Uterus (tissue), 2 donors: ENCODE results near the gene CTSF.

Experiments used
- POLR2A ChIP-seq, 2 donors: fragments of 450-650 bp; IDR thresholded peaks; one replicate each; pipeline ENCODE4 v1.6.1; 2016; ENCODE audit warnings: antibody characterized with exemption in 2 of 2, mild to moderate bottlenecking in 1 of 2, moderate library complexity in 1 of 2
- TF ChIP-seq, protein P1 (sequence below), 4 experiments: fragments of 200-600 bp in 2 of 4; fragments of 450-650 bp in 2 of 4; sonication (generic) in 2 of 4; IDR thresholded peaks; one replicate each; pipeline ENCODE4 v1.5.1; 2016 to 2019; ENCODE audit warnings: antibody characterized with exemption in 4 of 4, mild to moderate bottlenecking in 2 of 4, moderate library complexity in 1 of 4

DNA sequence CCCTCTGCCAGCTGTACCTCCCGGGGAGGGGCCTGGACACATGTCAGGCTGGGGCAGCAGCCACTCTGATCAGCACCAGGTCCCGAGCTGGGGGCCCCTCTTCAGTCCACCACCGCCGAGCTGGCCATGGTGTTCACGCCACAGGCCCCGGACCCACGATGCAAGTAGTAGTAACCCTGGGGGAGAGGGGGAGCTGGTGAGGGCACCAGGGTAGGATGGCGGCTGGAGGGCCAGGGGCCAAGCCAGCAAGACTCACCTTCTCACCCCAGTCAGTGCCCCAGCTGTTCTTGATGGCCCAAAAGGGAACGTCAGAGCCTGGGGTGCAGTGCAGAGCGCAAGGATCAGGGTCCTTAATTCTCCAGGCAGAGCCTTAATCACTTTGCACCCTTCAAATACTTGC, 4.6 kb downstream of the CTSF start:
- TF ChIP-seq, protein P1, sequence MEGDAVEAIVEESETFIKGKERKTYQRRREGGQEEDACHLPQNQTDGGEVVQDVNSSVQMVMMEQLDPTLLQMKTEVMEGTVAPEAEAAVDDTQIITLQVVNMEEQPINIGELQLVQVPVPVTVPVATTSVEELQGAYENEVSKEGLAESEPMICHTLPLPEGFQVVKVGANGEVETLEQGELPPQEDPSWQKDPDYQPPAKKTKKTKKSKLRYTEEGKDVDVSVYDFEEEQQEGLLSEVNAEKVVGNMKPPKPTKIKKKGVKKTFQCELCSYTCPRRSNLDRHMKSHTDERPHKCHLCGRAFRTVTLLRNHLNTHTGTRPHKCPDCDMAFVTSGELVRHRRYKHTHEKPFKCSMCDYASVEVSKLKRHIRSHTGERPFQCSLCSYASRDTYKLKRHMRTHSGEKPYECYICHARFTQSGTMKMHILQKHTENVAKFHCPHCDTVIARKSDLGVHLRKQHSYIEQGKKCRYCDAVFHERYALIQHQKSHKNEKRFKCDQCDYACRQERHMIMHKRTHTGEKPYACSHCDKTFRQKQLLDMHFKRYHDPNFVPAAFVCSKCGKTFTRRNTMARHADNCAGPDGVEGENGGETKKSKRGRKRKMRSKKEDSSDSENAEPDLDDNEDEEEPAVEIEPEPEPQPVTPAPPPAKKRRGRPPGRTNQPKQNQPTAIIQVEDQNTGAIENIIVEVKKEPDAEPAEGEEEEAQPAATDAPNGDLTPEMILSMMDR (IDR thresholded peaks at IDR 0.05) = no peak
- no peak for TF ChIP-seq POLR2A (IDR thresholded peaks at IDR 0.05)
